HCT116 (cell line): ENCODE measurements around the gene XRN2. TPM values are rescaled to one million over a fixed set of nuclear protein-coding genes. Genes with fewer than 3 reads are reported as not detected.

Source experiments
- ATAC-seq: fragments of 200-7000 bp; cut with Tn5 transposase; 2 replicates; pipeline ENCODE4 v1.9.1; 2020; ENCODE audit warnings: mild to moderate bottlenecking, moderate library complexity
- BruUV-seq: library from RNA; stranded (reverse); fragments of 400-500 nt; replicated peaks from 2 replicates; lab custom pipeline; 2021; lab: Mats Ljungman, UMichigan
- CTCF ChIA-PET: fragments of 300-600 bp; sonication (Branson Sonifier 250); formaldehyde crosslinking; loops from one replicate; lab custom pipeline; 2021; ENCODE audit warnings: antibody characterized with exemption; lab: Charles Lee
- POLR2A ChIA-PET: fragments of 300-600, 350-600 bp; sonication (Branson Sonifier 250); formaldehyde crosslinking; loops from one replicate; lab custom pipeline; 2021; ENCODE audit warnings: antibody characterized with exemption; lab: Charles Lee
- RAD21 ChIA-PET, 2 experiments: fragments of 300-600 bp; sonication (Branson Sonifier 250); formaldehyde crosslinking; loops; one replicate each; lab custom pipeline; 2023; ENCODE audit warnings: low total read pairs in 2 of 2; ENCODE audit not compliant: uncharacterized antibody in 2 of 2, unreplicated experiment in 2 of 2, low non-redundant PET in 1 of 2; lab: Charles Lee
- DNase-seq: peaks from one replicate; pipeline ENCODE4 v3.0.0-alpha.2; 2010; ENCODE audit warnings: low read depth, low spot score
- H2AFZ ChIP-seq: fragments of 200-600 bp; shearing (Covaris generic), sonication (generic); 2 replicates; pipeline ENCODE4 v1.6.1; 2017; ENCODE audit warnings: low read depth, mixed run types, mixed read lengths, antibody characterized with exemption, low read length; ENCODE audit not compliant: poor library complexity, severe bottlenecking
- H3K27ac ChIP-seq: 2 replicates; pipeline ENCODE4 v1.5.1; 2012; ENCODE audit warnings: low read depth, low read length
- H3K27me3 ChIP-seq: fragments of 200-600 bp; sonication (generic); 2 replicates; pipeline ENCODE4 v1.6.1; 2016; ENCODE audit warnings: mixed run types, low read length, mixed read lengths; ENCODE audit not compliant: insufficient read depth
- H3K36me3 ChIP-seq, 2 experiments: fragments of 200-500 bp in 1 of 2; fragments of 200-600 bp in 1 of 2; sonication (Bioruptor generic) in 1 of 2; sonication (generic) in 1 of 2; 2 replicates each; pipeline versions ENCODE4 v1.5.1 to v1.6.1; 2014 to 2016; ENCODE audit warnings: low read length in 2 of 2, inconsistent platforms in 1 of 2, mixed read lengths in 1 of 2, mixed run types in 1 of 2; ENCODE audit not compliant: insufficient read depth in 2 of 2, control insufficient read depth in 1 of 2
- H3K4me1 ChIP-seq, 2 experiments: fragments of 200-600 bp in 1 of 2; sonication (generic) in 1 of 2; 2 replicates each; pipeline versions ENCODE4 v1.5.1 to v1.6.1; 2012 to 2017; ENCODE audit warnings: low read length in 2 of 2, inconsistent platforms in 1 of 2, mild to moderate bottlenecking in 1 of 2, mixed read lengths in 1 of 2, mixed run types in 1 of 2, moderate library complexity in 1 of 2; ENCODE audit not compliant: insufficient read depth in 2 of 2, control insufficient read depth in 1 of 2
- H3K4me2 ChIP-seq: fragments of 200-600 bp; sonication (generic); 2 replicates; pipeline ENCODE4 v1.6.1; 2017; ENCODE audit warnings: mixed run types, low read length, mixed read lengths
- H3K4me3 ChIP-seq, 2 experiments: fragments of 200-600 bp in 1 of 2; sonication (generic) in 1 of 2; replicated peaks in 1 of 2; 2 replicates each; pipeline ENCODE4 v1.5.1; 2011 to 2016; ENCODE audit warnings: low read length in 2 of 2, control low read depth in 1 of 2, low read depth in 1 of 2, mild to moderate bottlenecking in 1 of 2, mixed read lengths in 1 of 2, mixed run types in 1 of 2
- H3K79me2 ChIP-seq: fragments of 200-600 bp; sonication (generic); 2 replicates; pipeline ENCODE4 v1.6.1; 2017; ENCODE audit warnings: mild to moderate bottlenecking, mixed run types, low read length, moderate library complexity, mixed read lengths; ENCODE audit not compliant: insufficient read depth
- H3K9ac ChIP-seq: fragments of 200-600 bp; sonication (generic); 2 replicates; pipeline ENCODE4 v1.6.1; 2016; ENCODE audit warnings: low read length, mixed read lengths
- H3K9me2 ChIP-seq: fragments of 200-600 bp; sonication (generic), shearing (Covaris generic); 2 replicates; pipeline ENCODE4 v1.6.1; 2017; ENCODE audit warnings: mixed run types, mild to moderate bottlenecking, moderate library complexity; ENCODE audit not compliant: insufficient read depth
- H3K9me3 ChIP-seq, 2 experiments: fragments of 200-500 bp in 1 of 2; fragments of 200-600 bp in 1 of 2; sonication (Bioruptor generic) in 1 of 2; sonication (generic) in 1 of 2; 2 replicates each; pipeline ENCODE4 v1.6.1; 2014 to 2017; ENCODE audit warnings: low read length in 2 of 2, mixed read lengths in 2 of 2, inconsistent platforms in 1 of 2, low read depth in 1 of 2, mild to moderate bottlenecking in 1 of 2, mixed run types in 1 of 2, moderate library complexity in 1 of 2; ENCODE audit not compliant: control insufficient read depth in 1 of 2, insufficient read depth in 1 of 2
- H4K20me1 ChIP-seq: fragments of 200-600 bp; sonication (generic), shearing (Covaris generic); 2 replicates; pipeline ENCODE4 v1.6.1; 2017; ENCODE audit warnings: mixed run types, mild to moderate bottlenecking, moderate library complexity; ENCODE audit not compliant: insufficient read depth
- ATF3 ChIP-seq: IDR thresholded peaks from 2 replicates; pipeline ENCODE4 v1.6.1; 2012
- CBX3 ChIP-seq: IDR thresholded peaks from 2 replicates; pipeline ENCODE4 v1.6.1; 2012; ENCODE audit warnings: low read depth
- CEBPB ChIP-seq: IDR thresholded peaks from 2 replicates; pipeline ENCODE4 v1.6.1; 2012; ENCODE audit warnings: low read depth
- JUND ChIP-seq: IDR thresholded peaks from 2 replicates; pipeline ENCODE4 v1.6.1; 2012
- MAX ChIP-seq: IDR thresholded peaks from 2 replicates; pipeline ENCODE4 v1.6.1; 2012
- POLR2A ChIP-seq: IDR thresholded peaks from 2 replicates; pipeline ENCODE4 v1.7.0; 2011; ENCODE audit warnings: borderline replicate concordance; ENCODE audit not compliant: insufficient read depth, insufficient read length; ENCODE audit errors: extremely low read depth
- POLR2AphosphoS5 ChIP-seq: IDR thresholded peaks from 2 replicates; pipeline ENCODE4 v1.6.1; 2011; ENCODE audit warnings: mild to moderate bottlenecking, low read depth, low read length, moderate library complexity
- REST ChIP-seq: IDR thresholded peaks from 2 replicates; pipeline ENCODE4 v1.6.1; 2012; ENCODE audit warnings: low read depth
- SIN3A ChIP-seq: IDR thresholded peaks from 2 replicates; pipeline ENCODE4 v1.6.1; 2012; ENCODE audit warnings: low read depth
- YY1 ChIP-seq: IDR thresholded peaks from 2 replicates; pipeline ENCODE4 v1.6.1; 2011; ENCODE audit warnings: low read length, low read depth, moderate library complexity, mild to moderate bottlenecking; ENCODE audit not compliant: insufficient replicate concordance; ENCODE audit errors: extremely low read depth
- ZFX ChIP-seq: fragments of 450-650 bp; IDR thresholded peaks from 2 replicates; pipeline ENCODE4 v1.6.1; 2017
- ZNF274 ChIP-seq: fragments of 200-500 bp; sonication (Bioruptor generic); IDR thresholded peaks from 2 replicates; pipeline ENCODE4 v1.6.1; 2014; ENCODE audit warnings: mild to moderate bottlenecking, low read depth, low read length, inconsistent platforms
- intact Hi-C: fragments of 100-400 bp; cut with micrococcal nuclease; formaldehyde crosslinking; loops from 2 replicates; pipeline ENCODE4 v1.10.0; 2022
- total RNA-seq: library from RNA; stranded (reverse); gene quantifications from one replicate; pipeline ENCODE4 v1.2.1, GENCODE V29; 2021; ENCODE audit not compliant: unreplicated experiment

XRN2 gene
- total RNA-seq, 1 experiment from 2014 or later, result 101 TPM

GRCh38 chr20:21355981-21356380, 52.9 kb downstream of the XRN2 start:
- Histone ChIP-seq H3K4me1 (no peaks in the 10 kb centered on the region), H3K79me2 (peaks cover 8% of the 10 kb centered on the region), H3K9me2 (no peaks in the 10 kb centered on the region), H3K27ac (no peak overlapping the region), H3K36me3 (peaks cover 19 to 30% of the 10 kb centered on the region in 2 experiments; a peak in 3 of 4 replicates), H3K27me3 (no peaks in the 10 kb centered on the region), H3K9ac (no peak overlapping the region), H3K4me3 (no peak overlapping the region), H4K20me1 (0 out of 2 replicates have a peak, but pooled peaks cover 2% of the 10 kb centered on the region), H3K4me2 (no peak overlapping the region), H2AFZ (no peak overlapping the region), H3K9me3 (no peaks in the 10 kb centered on the region)
- no peak for TF ChIP-seq POLR2A
- TF ChIP-seq REST, result no peak
- no peak for TF ChIP-seq ATF3
- no peak for TF ChIP-seq POLR2AphosphoS5
- TF ChIP-seq ZNF274, result no peak
- no peak for TF ChIP-seq CBX3
- TF ChIP-seq YY1, result no peak
- TF ChIP-seq MAX, result no peak
- no peak for TF ChIP-seq CEBPB
- no peak for TF ChIP-seq JUND
- no peak for TF ChIP-seq ZFX
- no peak for TF ChIP-seq SIN3A
- intact Hi-C loops, result no loop called here
- ATAC-seq, result no peak
- no TSS peak for BruUV-seq
- no peak for DNase-seq
- ChIA-PET POLR2A (no interaction called here), CTCF (no interaction called here), RAD21 (no interaction called here)
